A673 (cell line): ENCODE measurements around the gene CHRM3. TPM values are rescaled to one million over a fixed set of nuclear protein-coding genes. Genes with fewer than 3 reads are reported as not detected.

Experiments
- BruUV-seq: library from RNA; stranded (reverse); fragments of 400-500 nt; replicated peaks from 2 replicates; lab custom pipeline; 2021; lab: Mats Ljungman, UMichigan
- CTCF ChIA-PET: fragments of 300-600 bp; sonication (Branson Sonifier 250); formaldehyde crosslinking; loops from one replicate; lab custom pipeline; 2022; ENCODE audit warnings: antibody characterized with exemption; lab: Charles Lee
- POLR2A ChIA-PET: fragments of 300-600 bp; sonication (Branson Sonifier 250); formaldehyde crosslinking; loops from one replicate; lab custom pipeline; 2022; ENCODE audit warnings: antibody characterized with exemption; ENCODE audit not compliant: low non-redundant PET; lab: Charles Lee
- DNase-seq: peaks from one replicate; pipeline ENCODE4 v3.0.0-alpha.2; 2015; ENCODE audit warnings: low spot score
- H3K27ac ChIP-seq: fragments of 200-600 bp; sonication (generic); 2 replicates; pipeline ENCODE4 v1.5.1; 2016; ENCODE audit warnings: mixed run types, low read depth, mild to moderate bottlenecking, mixed read lengths, antibody characterized with exemption, low read length; ENCODE audit not compliant: poor library complexity, severe bottlenecking
- H3K27me3 ChIP-seq: fragments of 200-600 bp; sonication (generic); replicated peaks from 2 replicates; pipeline ENCODE4 v1.6.1; 2017; ENCODE audit warnings: mixed run types, low read depth, mild to moderate bottlenecking, mixed read lengths, antibody characterized with exemption, low read length; ENCODE audit not compliant: insufficient read depth, poor library complexity
- H3K36me3 ChIP-seq: fragments of 200-600 bp; sonication (generic); 2 replicates; pipeline ENCODE4 v1.6.1; 2016; ENCODE audit warnings: mixed run types, mild to moderate bottlenecking, mixed read lengths, antibody characterized with exemption, low read length; ENCODE audit not compliant: insufficient read depth, poor library complexity, severe bottlenecking
- H3K4me1 ChIP-seq: fragments of 200-600 bp; sonication (generic); 2 replicates; pipeline ENCODE4 v1.6.1; 2017; ENCODE audit warnings: mixed run types, mild to moderate bottlenecking, mixed read lengths, antibody characterized with exemption, low read length; ENCODE audit not compliant: insufficient read depth, poor library complexity, severe bottlenecking
- H3K4me3 ChIP-seq: fragments of 200-600 bp; sonication (generic); 2 replicates; pipeline ENCODE4 v1.5.1; 2016; ENCODE audit warnings: low read depth, mixed run types, mild to moderate bottlenecking, mixed read lengths, low read length; ENCODE audit not compliant: poor library complexity, severe bottlenecking
- H3K9me3 ChIP-seq: fragments of 200-600 bp; sonication (generic); 2 replicates; pipeline ENCODE4 v1.6.1; 2016; ENCODE audit warnings: mixed run types, low read depth, mild to moderate bottlenecking, mixed read lengths, antibody characterized with exemption, low read length; ENCODE audit not compliant: poor library complexity, severe bottlenecking
- EZH2 ChIP-seq: fragments of 200-600 bp; sonication (generic); IDR thresholded peaks from 2 replicates; pipeline ENCODE4 v1.6.1; 2017; ENCODE audit warnings: borderline replicate concordance, low read depth, mild to moderate bottlenecking, mixed read lengths, antibody characterized with exemption, low read length; ENCODE audit not compliant: poor library complexity, severe bottlenecking
- intact Hi-C: fragments of 100-400 bp; cut with micrococcal nuclease; formaldehyde crosslinking; loops from one replicate; pipeline ENCODE4 v1.10.0; 2022; ENCODE audit not compliant: unreplicated experiment
- total RNA-seq: library from RNA; stranded (reverse); gene quantifications from 2 replicates; pipeline ENCODE4 v1.2.3, GENCODE V29; 2021
- TF ChIP-seq, protein P1 (sequence below): fragments of 300-800, 200-600 bp; sonication (generic); conservative IDR thresholded peaks from 2 replicates; pipeline ENCODE4 v1.5.1; 2017; ENCODE audit warnings: low read depth, mild to moderate bottlenecking, antibody characterized with exemption, low read length, moderate library complexity, mixed read lengths

Gene CHRM3
- total RNA-seq, 1 experiment from 2014 or later: not detected

DNA sequence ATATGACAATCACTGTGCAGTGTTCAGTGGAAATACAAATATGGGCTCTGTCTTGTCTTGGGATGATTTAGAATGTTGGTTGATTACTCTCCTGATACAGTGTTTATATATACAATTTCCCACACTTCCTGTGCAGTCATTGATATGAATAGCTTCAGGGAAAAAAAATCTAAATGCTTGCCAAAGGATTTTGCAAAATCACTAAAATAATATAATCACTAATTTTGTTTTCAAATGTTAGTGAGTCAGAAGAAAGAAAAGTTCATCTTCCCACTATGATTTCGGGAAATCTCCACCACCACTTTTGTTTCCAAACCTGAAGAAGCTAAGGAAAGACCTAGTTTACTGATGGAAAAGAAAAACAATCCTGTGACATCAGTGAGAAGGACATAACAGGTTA, 32.1 kb upstream of the CHRM3 start:
- TF ChIP-seq, protein P1, sequence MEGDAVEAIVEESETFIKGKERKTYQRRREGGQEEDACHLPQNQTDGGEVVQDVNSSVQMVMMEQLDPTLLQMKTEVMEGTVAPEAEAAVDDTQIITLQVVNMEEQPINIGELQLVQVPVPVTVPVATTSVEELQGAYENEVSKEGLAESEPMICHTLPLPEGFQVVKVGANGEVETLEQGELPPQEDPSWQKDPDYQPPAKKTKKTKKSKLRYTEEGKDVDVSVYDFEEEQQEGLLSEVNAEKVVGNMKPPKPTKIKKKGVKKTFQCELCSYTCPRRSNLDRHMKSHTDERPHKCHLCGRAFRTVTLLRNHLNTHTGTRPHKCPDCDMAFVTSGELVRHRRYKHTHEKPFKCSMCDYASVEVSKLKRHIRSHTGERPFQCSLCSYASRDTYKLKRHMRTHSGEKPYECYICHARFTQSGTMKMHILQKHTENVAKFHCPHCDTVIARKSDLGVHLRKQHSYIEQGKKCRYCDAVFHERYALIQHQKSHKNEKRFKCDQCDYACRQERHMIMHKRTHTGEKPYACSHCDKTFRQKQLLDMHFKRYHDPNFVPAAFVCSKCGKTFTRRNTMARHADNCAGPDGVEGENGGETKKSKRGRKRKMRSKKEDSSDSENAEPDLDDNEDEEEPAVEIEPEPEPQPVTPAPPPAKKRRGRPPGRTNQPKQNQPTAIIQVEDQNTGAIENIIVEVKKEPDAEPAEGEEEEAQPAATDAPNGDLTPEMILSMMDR: no peak
- no peak for TF ChIP-seq EZH2
- no peaks in the 10 kb centered on the region for H3K4me1 ChIP-seq
- H3K27me3 ChIP-seq: no peaks in the 10 kb centered on the region
- no TSS peak for BruUV-seq
- no peaks in the 10 kb centered on the region for H3K36me3 ChIP-seq
- H3K4me3 ChIP-seq: no peak overlapping the region
- DNase-seq: no peak
- H3K9me3 ChIP-seq: no peaks in the 10 kb centered on the region
- intact Hi-C loops: no loop called here
- POLR2A ChIA-PET: no interaction called here
- CTCF ChIA-PET: no interaction called here
- no peak overlapping the region for H3K27ac ChIP-seq

DNA sequence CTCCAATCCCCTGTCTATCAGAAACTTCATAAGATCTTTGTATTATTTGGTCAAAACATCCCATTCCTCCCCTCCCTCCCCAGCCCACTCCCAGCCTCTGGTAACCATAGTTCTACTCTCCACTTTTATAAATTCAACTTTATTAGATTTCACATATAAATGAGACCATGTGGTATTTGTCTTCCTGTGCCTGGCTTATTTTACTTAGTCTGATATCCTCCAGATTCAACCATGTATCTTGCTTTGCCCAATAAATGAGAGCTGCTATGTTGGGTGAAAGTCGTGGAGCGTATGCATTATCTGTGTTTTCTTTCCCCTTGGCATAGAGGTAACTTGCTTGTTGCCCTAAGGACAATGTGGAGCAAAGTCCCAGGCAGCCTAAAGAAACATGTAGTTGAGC, 28.5 kb upstream of the CHRM3 start:
- POLR2A ChIA-PET: no interaction called here
- no peak for TF ChIP-seq EZH2
- TF ChIP-seq, protein P1: no peak

DNA sequence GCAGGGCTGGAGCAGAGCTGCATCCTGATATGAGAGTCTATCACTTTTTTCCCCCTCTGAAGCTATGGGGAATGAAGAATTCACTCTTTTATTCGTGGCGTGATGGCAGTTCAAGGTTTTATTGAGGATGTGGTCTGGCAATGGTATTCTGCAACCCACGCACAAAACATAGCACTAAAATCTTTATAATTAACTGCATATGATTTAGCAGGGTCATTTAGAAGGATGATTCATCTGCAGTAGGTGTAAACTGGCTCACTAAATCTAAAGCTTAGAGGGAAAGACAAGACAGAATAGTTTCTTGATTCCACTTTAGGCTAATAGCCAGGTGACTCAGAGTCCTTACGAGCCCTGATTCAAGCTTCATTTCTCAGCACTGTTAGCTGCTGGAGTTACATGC, 25.0 kb upstream of the CHRM3 start:
- no peaks in the 10 kb centered on the region for H3K9me3 ChIP-seq
- H3K27ac ChIP-seq: no peak overlapping the region
- ChIA-PET CTCF (no interaction called here), POLR2A (no interaction called here)
- intact Hi-C loops: no loop called here
- TF ChIP-seq, protein P1: no peak
- TF ChIP-seq EZH2: no peak
- no TSS peak for BruUV-seq
- no peaks in the 10 kb centered on the region for H3K27me3 ChIP-seq
- H3K36me3 ChIP-seq: no peaks in the 10 kb centered on the region
- H3K4me3 ChIP-seq: no peak overlapping the region
- H3K4me1 ChIP-seq: no peaks in the 10 kb centered on the region
- peak; percentile 12 for DNase-seq

More for the DNA sequence above, 28.5 kb upstream of the CHRM3 start:
- no peak overlapping the region for H3K4me3 ChIP-seq
- CTCF ChIA-PET: no interaction called here
- no peaks in the 10 kb centered on the region for H3K9me3 ChIP-seq
- H3K27ac ChIP-seq: no peak overlapping the region
- H3K36me3 ChIP-seq: no peaks in the 10 kb centered on the region
- no TSS peak for BruUV-seq
- no peak for DNase-seq
- intact Hi-C loops: no loop called here
- H3K4me1 ChIP-seq: no peaks in the 10 kb centered on the region
- H3K27me3 ChIP-seq: no peaks in the 10 kb centered on the region
